Upper lobe of right lung (tissue), 1 donor: ENCODE data around the gene GLB1L. TPM values are rescaled to one million over a fixed set of nuclear protein-coding genes. Genes with fewer than 3 reads are reported as not detected.

Experiments used
- ATAC-seq: fragments of 200-7000 bp; cut with Tn5 transposase; one replicate; pipeline ENCODE4 v1.9.1; 2020; ENCODE audit warnings: mild to moderate bottlenecking, moderate library complexity
- DNase-seq: peaks from one replicate; pipeline ENCODE4 v3.0.0-alpha.2; 2020
- H3K27ac ChIP-seq: fragments of 200-600 bp; one replicate; pipeline ENCODE4 v1.8.0; 2022
- H3K27me3 ChIP-seq: fragments of 200-600 bp; one replicate; pipeline ENCODE4 v1.8.0; 2022; ENCODE audit warnings: mild to moderate bottlenecking
- H3K36me3 ChIP-seq: fragments of 200-600 bp; one replicate; pipeline ENCODE4 v1.8.0; 2022
- H3K4me1 ChIP-seq: fragments of 200-600 bp; one replicate; pipeline ENCODE4 v1.8.0; 2022
- H3K4me3 ChIP-seq: fragments of 200-600 bp; one replicate; pipeline ENCODE4 v1.8.0; 2022; ENCODE audit warnings: mild to moderate bottlenecking
- H3K9me3 ChIP-seq: fragments of 200-600 bp; one replicate; pipeline ENCODE4 v1.8.0; 2022
- CTCF ChIP-seq: fragments of 200-600 bp; IDR thresholded peaks from one replicate; pipeline ENCODE4 v1.8.0; 2022; ENCODE audit warnings: antibody characterized with exemption
- intact Hi-C: fragments of 100-400 bp; cut with DNase I; formaldehyde crosslinking; loops from one replicate; pipeline ENCODE4 v1.11.0; 2022
- total RNA-seq: library from RNA; stranded (reverse); fragmentation: NEBNext Ultra II Directional; extraction: Animal tissue kit (Norgen Biotek cat#: 25700); gene quantifications from one replicate; pipeline ENCODE4 v1.2.1, GENCODE V29; 2021
- donor health status: DM: no; HTN: yes; CAD: no; lungs with severe emphysema.

Gene GLB1L
- total RNA-seq, 1 donor from 2014 or later: 10.0 TPM

DNA sequence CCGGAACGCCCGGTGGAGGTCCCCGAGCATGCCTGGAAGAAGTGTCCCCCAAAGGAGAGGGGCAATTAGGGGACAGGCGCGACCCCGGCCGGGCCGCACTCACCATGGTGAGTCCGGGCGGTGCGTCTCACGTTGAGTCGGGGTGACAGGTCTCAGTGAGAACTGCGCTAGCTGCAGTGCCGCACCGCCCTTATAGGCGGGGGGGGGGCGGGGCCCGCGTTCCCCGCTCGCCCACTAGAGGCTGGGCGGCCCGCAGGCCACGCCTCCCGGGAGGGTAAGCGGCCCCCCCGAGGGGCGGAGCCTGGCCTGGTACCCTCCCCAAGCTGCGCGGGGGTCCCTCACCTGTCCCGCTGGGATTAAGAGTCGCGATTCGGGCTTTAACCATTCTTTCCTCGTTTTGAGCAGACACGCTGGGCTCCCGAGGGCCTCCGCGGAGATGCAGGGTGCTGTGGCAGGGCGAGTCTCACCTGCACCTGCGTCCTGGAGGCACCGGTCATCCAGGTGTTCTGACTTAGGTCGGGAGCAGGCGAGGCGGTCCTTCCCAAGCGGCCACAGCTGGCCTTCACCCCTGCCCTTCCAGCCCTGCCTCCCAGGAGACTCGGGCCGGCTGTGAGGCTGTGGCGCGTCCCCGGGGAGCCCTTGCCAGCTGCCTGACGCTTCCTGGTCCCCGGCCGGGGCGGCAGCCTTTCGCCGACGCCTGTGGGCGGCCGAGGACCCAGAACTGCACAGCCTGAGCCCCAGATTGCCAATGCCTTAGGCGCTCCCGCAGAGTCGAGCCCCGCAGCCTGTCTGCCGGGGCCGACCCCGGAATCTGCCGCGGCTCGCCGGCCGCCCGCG is 8.7 kb upstream of the GLB1L start, which contains the start of gene TUBA4A:
TSS of gene TUBA4A (minus strand) at position 166 of the 837 bp plus-strand sequence. CDS start at position 106, 60 bp downstream.
- intact Hi-C loops: no loop called here
- Histone ChIP-seq H3K4me1 (peaks cover 35% of the 10 kb centered on the region), H3K27me3 (no peaks in the 10 kb centered on the region)

GRCh38 chr2:219252900-219253752 is 7.9 kb upstream of the GLB1L start, which contains the start of gene TUBA4B:
TUBA4B (plus strand) TSS chr2:219253243; CDS start chr2:219253408, 165 bp downstream.
- H3K27ac ChIP-seq: peak within 1 kb of the TSS; percentile 81
- no peaks in the 10 kb centered on the region for H3K9me3 ChIP-seq
- H3K4me3 ChIP-seq: peak within 1 kb of the TSS; percentile 77
- H3K36me3 ChIP-seq: peaks cover 6% of the 10 kb centered on the region
- peaks cover 43% of the 10 kb centered on the region for H3K4me1 ChIP-seq
- no peaks in the 10 kb centered on the region for H3K27me3 ChIP-seq
- ATAC-seq (peak; percentile 5), DNase-seq (peak; percentile 80)
- intact Hi-C loops: no loop called here
- TF ChIP-seq CTCF: no peak

More for the DNA sequence above, 8.7 kb upstream of the GLB1L start, which contains the start of gene TUBA4A:
- Histone ChIP-seq H3K27ac (peak within 1 kb of the TSS; percentile 81), H3K4me3 (peak within 1 kb of the TSS; percentile 77), H3K36me3 (no peaks in the 10 kb centered on the region), H3K9me3 (no peaks in the 10 kb centered on the region)
- no peak for TF ChIP-seq CTCF
- ATAC-seq: peak; percentile 91
- peak; percentile 94 for DNase-seq

DNA sequence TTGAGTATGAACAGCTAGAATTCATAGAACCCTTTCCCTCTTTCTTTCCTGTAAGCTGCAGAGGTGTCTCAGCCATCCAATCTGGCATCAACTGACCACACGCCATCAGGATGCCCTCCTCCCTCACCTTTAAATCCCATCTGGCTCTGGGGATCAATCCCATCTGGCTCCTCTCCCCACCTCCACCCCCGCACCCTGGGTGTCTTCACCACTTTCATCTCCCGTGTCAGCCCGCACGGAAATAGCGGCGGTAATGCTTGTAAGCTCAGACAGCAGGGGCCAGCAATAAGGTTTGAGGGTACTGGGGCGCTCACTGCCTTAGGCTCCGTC is 7.3 kb upstream of the GLB1L start:
- no peak for TF ChIP-seq CTCF
- Histone ChIP-seq H3K4me3 (peak overlapping the region; percentile 77), H3K36me3 (peaks cover 12% of the 10 kb centered on the region), H3K4me1 (peaks cover 48% of the 10 kb centered on the region), H3K27me3 (no peaks in the 10 kb centered on the region), H3K9me3 (no peaks in the 10 kb centered on the region), H3K27ac (peak overlapping the region; percentile 81)
- DNase-seq (no peak), ATAC-seq (no peak)
- intact Hi-C loops: no loop called here

DNA sequence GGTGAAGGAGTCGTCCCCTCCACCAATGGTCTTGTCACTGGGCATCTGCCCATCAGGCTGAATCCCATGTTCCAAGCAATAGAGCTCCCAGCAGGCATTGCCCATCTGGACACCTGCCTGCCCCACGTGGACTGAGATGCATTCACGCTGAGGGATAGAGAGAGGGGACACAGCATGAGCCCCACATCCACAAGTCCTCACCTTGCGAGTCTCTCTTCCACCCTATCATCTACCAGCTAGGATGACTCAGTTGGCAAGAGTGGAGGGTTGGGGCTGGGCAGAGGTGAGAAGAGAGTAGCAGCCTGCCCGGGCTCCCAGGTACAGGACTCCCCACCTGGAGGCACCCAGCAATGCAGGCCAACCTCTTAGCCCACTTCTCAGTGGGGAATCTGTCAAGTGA is 6.8 kb upstream of the GLB1L start:
- ATAC-seq: no peak
- Histone ChIP-seq H3K4me1 (peaks cover 51% of the 10 kb centered on the region), H3K4me3 (peak overlapping the region; percentile 77), H3K27me3 (no peaks in the 10 kb centered on the region), H3K36me3 (peaks cover 16% of the 10 kb centered on the region), H3K27ac (peak overlapping the region; percentile 81), H3K9me3 (no peaks in the 10 kb centered on the region)
- TF ChIP-seq CTCF: no peak
- DNase-seq: no peak
- intact Hi-C loops: no loop called here

DNA sequence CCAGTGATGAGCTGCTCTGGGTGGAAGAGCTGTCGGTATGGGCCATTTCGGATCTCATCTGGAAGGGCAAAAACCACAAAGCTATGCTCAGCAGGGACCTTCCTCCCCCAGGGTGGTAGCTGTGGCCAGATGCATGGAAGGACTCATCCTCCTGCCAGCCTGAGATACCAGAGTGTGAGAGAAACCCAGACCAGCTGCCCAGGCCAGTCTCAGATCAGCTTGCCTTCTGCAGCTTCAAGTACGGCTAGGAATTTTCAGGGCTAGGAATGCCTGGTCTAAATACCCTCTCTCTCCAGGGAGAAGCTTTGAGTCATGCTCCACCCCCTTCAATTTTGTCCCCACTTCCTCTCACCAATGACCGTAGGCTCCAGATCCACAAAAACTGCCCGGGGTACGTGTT is 6.4 kb upstream of the GLB1L start:
- H3K27ac ChIP-seq: peak overlapping the region; percentile 81

More for the DNA sequence above, 6.4 kb upstream of the GLB1L start:
- TF ChIP-seq CTCF: no peak
- intact Hi-C loops: no loop called here
- Histone ChIP-seq H3K4me3 (peak overlapping the region; percentile 77), H3K36me3 (peaks cover 19% of the 10 kb centered on the region), H3K9me3 (no peaks in the 10 kb centered on the region), H3K27me3 (no peaks in the 10 kb centered on the region), H3K4me1 (peaks cover 56% of the 10 kb centered on the region)
- ATAC-seq (no peak), DNase-seq (no peak)
